HG02642 (cell line): Measurements from ENCODE around the gene TSNAXIP1.
"Not testable (repeated sequence)": the region's sequence is repeated elsewhere in the genome, so short reads cannot be mapped to it uniquely, and the experiment has no call there.

Experiments used
- ATAC-seq: cut with Tn5 transposase; IDR thresholded peaks from one replicate; pipeline ENCODE4 v1.9.1; 2021; ENCODE audit warnings: mild to moderate bottlenecking; ENCODE audit not compliant: unreplicated experiment, poor library complexity

TSNAXIP1 gene

GRCh38 chr16:67857547-67858233 is 51.0 kb downstream of the TSNAXIP1 start:
- no peak for ATAC-seq

DNA sequence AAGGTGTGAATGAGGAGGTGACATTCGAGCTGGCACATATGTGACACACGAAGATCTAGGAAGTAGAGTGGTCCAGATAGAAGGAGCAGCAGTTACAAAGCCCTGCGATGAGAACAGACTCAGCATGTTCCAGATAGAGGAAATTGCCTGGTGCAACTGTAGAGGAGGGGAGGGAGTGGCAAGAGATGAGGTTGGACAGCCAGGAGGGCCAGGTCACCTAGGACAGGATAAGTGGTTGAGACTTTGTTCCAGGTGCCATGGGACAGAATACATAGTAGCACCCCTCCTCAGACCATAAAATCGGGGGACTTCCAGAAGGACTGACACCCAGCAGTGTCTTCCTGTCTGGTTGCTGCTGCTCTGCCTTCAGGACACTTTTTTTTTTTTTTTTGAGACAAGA is 51.8 kb downstream of the TSNAXIP1 start:
- no peak for ATAC-seq

DNA sequence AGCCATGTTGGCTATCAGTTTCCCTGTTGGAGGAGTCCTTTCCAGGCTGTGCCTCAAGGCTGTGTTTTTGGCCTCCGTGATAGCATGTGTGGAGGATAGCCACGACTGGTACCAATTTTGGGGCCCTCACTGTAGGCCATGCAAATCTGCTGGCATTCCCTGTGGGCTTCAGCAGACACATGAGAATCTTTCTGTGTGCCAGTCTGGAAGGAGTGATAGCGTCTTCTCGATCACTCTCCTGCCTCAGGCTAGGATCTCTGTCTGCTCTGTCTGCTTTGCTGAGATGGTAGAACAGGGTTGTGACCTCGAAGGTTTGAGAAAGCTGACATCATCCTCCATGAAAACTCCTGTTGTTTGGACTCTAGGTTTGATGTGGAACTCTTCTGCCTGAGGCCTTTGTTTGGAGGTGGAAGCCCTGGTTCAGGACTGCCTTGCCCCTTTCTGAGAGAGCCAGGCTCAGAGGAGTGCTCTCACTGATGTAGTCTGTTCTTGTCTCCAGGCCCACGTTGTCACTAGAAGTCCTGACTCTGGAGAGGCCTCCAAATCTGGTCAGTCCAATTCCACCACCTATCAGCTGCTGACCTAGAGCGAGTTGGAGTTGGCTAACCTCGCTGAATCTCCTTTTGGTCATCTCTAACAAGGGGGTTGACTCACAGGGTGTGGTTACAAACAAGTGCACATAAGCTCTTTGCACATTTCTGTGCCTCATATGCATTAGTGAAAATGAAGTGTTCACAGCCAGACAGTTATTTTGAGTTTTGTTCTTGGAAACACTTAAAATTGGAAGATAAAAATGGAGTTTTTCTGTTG is 54.1 kb downstream of the TSNAXIP1 start:
- no peak for ATAC-seq

DNA sequence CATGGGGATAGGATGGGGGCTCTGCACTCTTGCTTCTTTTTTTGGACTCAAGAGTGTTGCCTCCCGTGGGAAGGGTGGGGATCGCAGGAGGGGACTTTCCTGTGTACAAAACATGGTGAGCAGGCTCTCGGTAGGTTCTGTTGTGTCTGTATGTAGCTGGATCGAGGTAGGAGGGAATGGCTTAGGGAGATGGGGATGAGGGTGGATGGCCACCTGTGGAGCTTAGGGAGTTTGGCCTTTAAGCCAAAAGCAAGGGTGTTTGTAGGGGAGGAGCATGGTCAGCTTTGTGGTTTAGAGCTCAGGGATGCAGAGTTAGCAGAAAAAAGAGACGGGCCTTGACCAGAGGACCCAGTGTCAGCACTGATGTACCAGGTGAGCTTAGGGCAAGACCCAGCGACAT is 55.2 kb downstream of the TSNAXIP1 start:
- ATAC-seq: no peak

- no peak for ATAC-seq
Observed at GRCh38 chr16:67862623-67863583, 56.2 kb downstream of the TSNAXIP1 start.

GRCh38 chr16:67864044-67864443 is 57.4 kb downstream of the TSNAXIP1 start:
- not testable (repeated sequence) for ATAC-seq

DNA sequence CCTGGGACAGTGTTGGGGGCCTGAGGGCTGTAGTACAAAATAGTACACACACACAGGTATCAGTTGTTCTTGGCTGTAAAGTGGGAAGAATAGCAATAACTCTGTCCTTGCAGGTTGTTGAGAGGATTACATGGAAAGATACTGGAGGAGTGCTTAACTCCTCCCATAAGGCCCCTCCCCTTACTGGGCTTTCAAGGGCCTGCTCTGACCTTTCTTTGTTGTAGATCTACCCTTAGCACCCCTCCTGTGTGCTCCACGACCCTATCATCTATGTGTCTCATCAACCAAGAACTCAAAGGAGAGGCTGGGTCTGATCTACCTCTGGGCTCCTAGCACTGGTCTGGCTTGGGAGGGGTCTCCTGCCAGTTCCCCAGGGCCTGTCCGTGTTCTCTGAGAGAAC is 57.9 kb downstream of the TSNAXIP1 start:
- ATAC-seq: no peak

- no peak for ATAC-seq
Observed at GRCh38 chr16:67865318-67865717, 58.6 kb downstream of the TSNAXIP1 start.

DNA sequence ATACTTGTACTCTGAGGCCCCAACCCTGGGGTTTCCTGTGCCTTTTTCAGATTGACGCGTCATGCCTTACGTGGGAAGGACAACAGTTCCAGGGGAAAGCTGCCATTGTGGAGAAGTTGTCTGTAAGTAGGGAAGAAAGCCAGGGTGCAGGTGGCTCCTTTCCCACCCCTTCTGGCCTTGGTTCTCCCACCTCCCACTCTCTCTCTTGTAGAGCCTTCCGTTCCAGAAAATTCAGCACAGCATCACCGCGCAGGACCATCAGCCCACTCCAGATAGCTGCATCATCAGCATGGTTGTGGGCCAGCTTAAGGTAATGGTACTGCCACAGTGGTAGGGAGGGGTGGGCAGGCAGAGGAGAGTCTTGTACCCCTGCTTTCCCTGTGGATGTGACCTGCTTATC is 61.6 kb downstream of the TSNAXIP1 start:
- ATAC-seq: no peak

DNA sequence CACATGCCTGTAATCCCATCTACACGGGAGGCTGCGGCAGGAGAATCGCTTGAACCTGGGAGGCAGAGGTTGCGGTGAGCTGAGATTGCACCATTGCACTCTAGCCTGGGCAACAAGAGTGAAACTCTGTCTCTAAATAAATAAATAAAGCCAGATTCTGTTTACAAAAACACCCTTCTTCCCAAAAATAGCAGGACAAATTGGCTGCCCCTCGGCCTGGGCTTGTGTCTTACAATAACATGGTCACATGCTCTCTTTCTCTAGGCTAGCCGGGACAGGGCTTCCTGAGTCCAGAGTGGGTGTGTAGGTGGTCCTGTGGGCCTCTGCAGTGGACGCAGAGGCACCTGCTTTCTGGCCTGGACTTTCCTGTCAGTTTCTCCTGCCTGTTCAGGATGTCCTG is 63.0 kb downstream of the TSNAXIP1 start:
- no peak for ATAC-seq

DNA sequence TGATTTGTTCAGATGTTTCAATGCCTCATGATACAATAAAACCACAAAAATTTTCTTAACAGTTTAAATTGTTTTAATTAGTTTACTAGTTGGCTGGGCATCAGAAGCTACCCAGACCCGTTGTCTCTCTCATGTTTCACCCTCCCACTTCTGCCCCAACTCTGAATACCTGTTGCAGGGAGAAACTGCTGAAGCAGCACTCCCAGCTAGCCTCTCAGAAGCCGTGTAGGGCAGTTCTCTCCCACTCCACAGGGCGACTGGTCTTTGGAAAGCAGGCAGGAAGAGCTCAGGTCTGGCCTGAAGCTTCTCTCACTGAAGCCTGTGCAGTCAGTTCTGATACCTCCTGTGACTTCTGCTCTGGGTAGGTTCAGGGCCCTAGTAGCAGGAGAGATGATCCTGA is 64.6 kb downstream of the TSNAXIP1 start:
- ATAC-seq: no peak

GRCh38 chr16:67872131-67872630 is 65.5 kb downstream of the TSNAXIP1 start:
- no peak for ATAC-seq

- peak; percentile 81 for ATAC-seq
Observed at GRCh38 chr16:67872631-67873434, 66.1 kb downstream of the TSNAXIP1 start, which contains the start of gene EDC4. TSS of gene EDC4 (plus strand) at chr16:67873052. CDS start at chr16:67873262, 210 bp downstream.

DNA sequence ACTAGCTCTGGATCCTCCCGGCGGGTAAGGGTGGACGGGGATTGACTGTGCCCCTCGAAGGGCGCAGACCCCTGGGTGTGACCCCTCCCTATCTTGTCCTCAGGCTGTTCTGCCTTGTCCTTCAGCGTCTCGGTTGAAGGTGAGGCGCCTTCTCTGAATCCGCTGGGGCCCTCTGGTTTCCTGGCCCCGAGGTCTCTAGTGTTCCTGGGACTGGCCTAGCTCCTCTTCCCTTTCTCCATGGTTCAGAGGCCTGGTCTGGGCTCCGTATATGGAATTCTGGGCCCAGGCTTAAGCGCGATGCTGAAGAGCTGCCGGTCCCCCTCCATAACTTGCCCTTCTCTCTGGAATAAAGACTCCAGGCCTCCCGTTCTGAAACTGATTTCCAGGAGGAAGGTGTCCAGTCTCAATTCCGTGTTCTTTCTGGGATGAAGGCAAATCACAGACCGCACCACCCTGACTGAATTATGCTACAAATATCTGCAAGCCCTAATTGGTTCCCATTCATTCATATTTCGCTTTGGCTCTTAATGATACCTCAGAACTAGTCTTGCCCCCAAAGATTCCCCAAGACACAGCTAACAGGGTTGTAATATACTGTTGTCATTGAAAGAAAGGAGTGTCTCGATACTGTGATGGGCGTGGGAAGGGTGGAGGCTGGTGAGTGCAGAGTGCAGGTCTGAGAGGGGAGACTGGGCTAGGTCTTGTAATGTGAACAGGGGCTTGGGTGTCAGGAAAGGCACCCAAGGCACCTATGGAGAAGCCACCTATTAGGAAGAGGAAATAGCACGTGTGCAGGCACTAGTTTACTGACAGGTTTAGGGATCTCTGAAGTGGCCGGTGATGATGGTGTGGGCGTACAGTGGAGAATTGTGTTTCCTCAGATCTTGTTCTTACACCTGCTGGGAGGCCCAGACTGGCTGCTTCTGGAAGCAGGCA is 67.0 kb downstream of the TSNAXIP1 start:
- ATAC-seq: peak; percentile 30

- ATAC-seq: no peak
Observed at GRCh38 chr16:67874372-67874771, 67.7 kb downstream of the TSNAXIP1 start.

GRCh38 chr16:67877064-67877463 is 70.4 kb downstream of the TSNAXIP1 start:
- no peak for ATAC-seq
